Femur (tissue), 1 donor: ENCODE data around the gene SELENOT.
A peak's percentile ranks its signal among the peaks of the same experiment; 100 is the strongest.
"Not testable (repeated sequence)": the region's sequence is repeated elsewhere in the genome, so short reads cannot be mapped to it uniquely, and the experiment has no call there.

ENCODE experiments used
- DNase-seq: peaks from one replicate; pipeline ENCODE4 v3.0.0-alpha.2; 2017

Gene SELENOT

GRCh38 chr3:150609988-150610387, 6.9 kb downstream of the SELENOT start:
- no peak for DNase-seq

GRCh38 chr3:150610785-150611184, 7.7 kb downstream of the SELENOT start:
- DNase-seq: no peak

- DNase-seq: no peak
Observed at GRCh38 chr3:150611666-150612065, 8.5 kb downstream of the SELENOT start.

GRCh38 chr3:150612494-150612893, 9.4 kb downstream of the SELENOT start:
- DNase-seq: no peak

- DNase-seq: no peak
Observed at GRCh38 chr3:150613034-150613433, 9.9 kb downstream of the SELENOT start.

GRCh38 chr3:150613709-150614480, 10.8 kb downstream of the SELENOT start:
- no peak for DNase-seq

- DNase-seq: no peak
Observed at GRCh38 chr3:150620002-150620689, 17.0 kb downstream of the SELENOT start.

GRCh38 chr3:150622955-150623354, 19.8 kb downstream of the SELENOT start:
- DNase-seq: not testable (repeated sequence)

GRCh38 chr3:150623945-150624344, 20.8 kb downstream of the SELENOT start:
- no peak for DNase-seq

GRCh38 chr3:150626148-150626930, 23.2 kb downstream of the SELENOT start:
- DNase-seq: no peak

- DNase-seq: peak; percentile 55
Observed at GRCh38 chr3:150627557-150627956, 24.4 kb downstream of the SELENOT start.

GRCh38 chr3:150631515-150632221, 28.5 kb downstream of the SELENOT start:
- no peak for DNase-seq

GRCh38 chr3:150635076-150635475, 32.0 kb downstream of the SELENOT start:
- no peak for DNase-seq

- DNase-seq: no peak
Observed at GRCh38 chr3:150635526-150635925, 32.4 kb downstream of the SELENOT start.

- no peak for DNase-seq
Observed at GRCh38 chr3:150636258-150636657, 33.1 kb downstream of the SELENOT start.

- no peak for DNase-seq
Observed at GRCh38 chr3:150639262-150639661, 36.1 kb downstream of the SELENOT start.

GRCh38 chr3:150640256-150640655, 37.1 kb downstream of the SELENOT start:
- no peak for DNase-seq

- DNase-seq: no peak
Observed at GRCh38 chr3:150653110-150653561, 50.0 kb downstream of the SELENOT start.

- DNase-seq: no peak
Observed at GRCh38 chr3:150656316-150656715, 53.2 kb downstream of the SELENOT start.

- no peak for DNase-seq
Observed at GRCh38 chr3:150662410-150663200, 59.5 kb downstream of the SELENOT start.

GRCh38 chr3:150663461-150663860, 60.3 kb downstream of the SELENOT start:
- DNase-seq: no peak

GRCh38 chr3:150666167-150666566, 63.0 kb downstream of the SELENOT start:
- DNase-seq: no peak
